CD14-positive monocyte (primary cell): ENCODE measurements around the gene TXNDC17. TPM values are rescaled to one million over a fixed set of nuclear protein-coding genes. Genes with fewer than 3 reads are reported as not detected.

ENCODE experiments used
- DNase-seq, 3 donors: peaks; one replicate each; pipeline ENCODE4 v3.0.0-alpha.2; 2011 to 2022
- H2AFZ ChIP-seq: 2 replicates; pipeline ENCODE4 v1.6.0; 2012; ENCODE audit warnings: mild to moderate bottlenecking, low read depth, low read length, inconsistent platforms; ENCODE audit not compliant: insufficient read depth, poor library complexity, severe bottlenecking
- H3K27ac ChIP-seq, 2 donors: 1 replicate in 1 of 2; 2 replicates in 1 of 2; pipeline ENCODE4 v1.5.1; 2012 to 2013; ENCODE audit warnings: low read length in 2 of 2, control low read depth in 1 of 2, inconsistent platforms in 1 of 2, low read depth in 1 of 2, mild to moderate bottlenecking in 1 of 2
- H3K27me3 ChIP-seq, 2 donors: one replicate each; pipeline versions ENCODE4 v1.6.0 to v1.6.1; 2011 to 2013; ENCODE audit warnings: low read length in 2 of 2; ENCODE audit not compliant: control insufficient read depth in 2 of 2, insufficient read depth in 2 of 2
- H3K36me3 ChIP-seq, 2 donors: replicated peaks in 1 of 2; 1 replicate in 1 of 2; 2 replicates in 1 of 2; pipeline versions ENCODE4 v1.5.1 to v1.6.1; 2012 to 2013; ENCODE audit warnings: low read length in 2 of 2, control low read depth in 1 of 2, inconsistent platforms in 1 of 2, mild to moderate bottlenecking in 1 of 2; ENCODE audit not compliant: insufficient read depth in 2 of 2, control insufficient read depth in 1 of 2
- H3K4me1 ChIP-seq, 2 donors: 1 replicate in 1 of 2; 2 replicates in 1 of 2; pipeline versions ENCODE4 v1.5.1 to v1.6.1; 2012 to 2013; ENCODE audit warnings: low read length in 2 of 2, control low read depth in 1 of 2, inconsistent platforms in 1 of 2, mild to moderate bottlenecking in 1 of 2, moderate library complexity in 1 of 2; ENCODE audit not compliant: insufficient read depth in 2 of 2, control insufficient read depth in 1 of 2
- H3K4me2 ChIP-seq: replicated peaks from 2 replicates; pipeline ENCODE3; 2012; ENCODE audit warnings: low read length, moderate library complexity, mild to moderate bottlenecking; ENCODE audit not compliant: poor library complexity, severe bottlenecking; ENCODE audit errors: extremely low read depth
- H3K4me3 ChIP-seq, 3 experiments: fragments of 200-600 bp in 1 of 3; sonication (generic) in 1 of 3; replicated peaks in 1 of 3; 1 replicate in 2 of 3; 2 replicates in 1 of 3; pipeline ENCODE4 v1.5.1; 2011 to 2013; ENCODE audit warnings: low read length in 3 of 3, mild to moderate bottlenecking in 3 of 3, control low read depth in 2 of 3, low read depth in 2 of 3, inconsistent platforms in 1 of 3, moderate library complexity in 1 of 3
- H3K79me2 ChIP-seq: 2 replicates; pipeline ENCODE4 v1.6.0; 2012; ENCODE audit warnings: mild to moderate bottlenecking, control low read depth, inconsistent platforms, low read length, moderate library complexity; ENCODE audit not compliant: insufficient read depth
- H3K9ac ChIP-seq: 2 replicates; pipeline ENCODE4 v1.6.0; 2017; ENCODE audit warnings: low read length, mild to moderate bottlenecking; ENCODE audit not compliant: insufficient read depth, poor library complexity, severe bottlenecking
- H3K9me3 ChIP-seq, 2 donors: replicated peaks in 1 of 2; 1 replicate in 1 of 2; 2 replicates in 1 of 2; pipeline versions ENCODE4 v1.5.1 to v1.6.1; 2012 to 2013; ENCODE audit warnings: low read length in 2 of 2, control low read depth in 1 of 2; ENCODE audit not compliant: control insufficient read depth in 1 of 2, insufficient read depth in 1 of 2
- H4K20me1 ChIP-seq: 2 replicates; pipeline ENCODE4 v1.6.0; 2012; ENCODE audit warnings: mild to moderate bottlenecking, low read length, control low read depth, moderate library complexity; ENCODE audit not compliant: insufficient read depth
- H3K27ac Mint-ChIP-seq, 7 donors: one replicate each; pipeline ENCODE4 v1.8.0; 2020; ENCODE audit warnings: mild to moderate bottlenecking in 7 of 7, mixed read lengths in 7 of 7, moderate library complexity in 6 of 7, inconsistent platforms in 2 of 7
- H3K27me3 Mint-ChIP-seq, 3 donors: one replicate each; pipeline ENCODE4 v1.8.0; 2021 to 2022; ENCODE audit warnings: low read depth in 3 of 3, mild to moderate bottlenecking in 3 of 3, mixed read lengths in 3 of 3, moderate library complexity in 3 of 3, inconsistent platforms in 1 of 3
- H3K36me3 Mint-ChIP-seq, 2 donors: one replicate each; pipeline ENCODE4 v1.8.0; 2020; ENCODE audit warnings: mixed read lengths in 2 of 2, inconsistent platforms in 1 of 2, mild to moderate bottlenecking in 1 of 2
- H3K4me1 Mint-ChIP-seq: one replicate; pipeline ENCODE4 v1.8.0; 2020; ENCODE audit warnings: mild to moderate bottlenecking, mixed read lengths
- H3K4me3 Mint-ChIP-seq, 2 donors: one replicate each; pipeline ENCODE4 v1.8.0; 2020; ENCODE audit warnings: mild to moderate bottlenecking in 2 of 2, mixed read lengths in 2 of 2, moderate library complexity in 1 of 2
- H3K9me3 Mint-ChIP-seq, 7 donors: one replicate each; pipeline ENCODE4 v1.8.0; 2020 to 2022; ENCODE audit warnings: mixed read lengths in 7 of 7, mild to moderate bottlenecking in 6 of 7, moderate library complexity in 6 of 7, inconsistent platforms in 2 of 7
- CTCF ChIP-seq: fragments of 200-600 bp; IDR thresholded peaks from one replicate; pipeline ENCODE4 v1.8.0; 2022; ENCODE audit warnings: antibody characterized with exemption, mild to moderate bottlenecking
- WGBS: methylation state at CpG from one replicate; pipeline ENCODE4 v1.1.5; 2013; ENCODE audit warnings: missing lambda C conversion rate; ENCODE audit not compliant: insufficient coverage; 5-methylcytosine and 5-hydroxymethylcytosine counted together
- intact Hi-C, 2 donors: fragments of 100-400 bp; cut with micrococcal nuclease; formaldehyde crosslinking; loops; one replicate each; pipeline versions ENCODE4 v1.15.0 to v1.15.1; 2023
- polyA plus RNA-seq, 3 donors: library from polyadenylated mRNA; depleted of rRNA in 1 of 3; unstranded in 2 of 3; stranded (reverse) in 1 of 3; fragments of 300-500 nt in 2 of 3; fragments of >200 nt in 1 of 3; fragmentation: Illumina TruSeq in 2 of 3; gene quantifications; 1 replicate in 2 of 3; 2 replicates in 1 of 3; pipeline ENCODE4 v1.2.3, GENCODE V29; 2012 to 2021

Gene TXNDC17
- polyA plus RNA-seq, 3 donors: 88.8 to 357 (median 319) TPM

- peaks cover 0 to 1% (median 0%) of the 10 kb centered on the region in 7 donors for H3K9me3 Mint-ChIP-seq
- H3K4me1 Mint-ChIP-seq: peaks cover 16% of the 10 kb centered on the region
- no peaks in the 10 kb centered on the region for H3K36me3 Mint-ChIP-seq
- Histone ChIP-seq H3K9me3 (no peaks in the 10 kb centered on the region), H3K27me3 (peaks cover 0 to 20% of the 10 kb centered on the region in 2 donors), H3K4me2 (no peak overlapping the region), H3K4me1 (peaks cover 6 to 7% of the 10 kb centered on the region in 2 donors), H3K27ac (no peak overlapping the region), H3K9ac (no peak overlapping the region), H4K20me1 (no peaks in the 10 kb centered on the region), H3K36me3 (no peaks in the 10 kb centered on the region), H2AFZ (no peak overlapping the region), H3K79me2 (no peaks in the 10 kb centered on the region), H3K4me3 (no peak overlapping the region)
- peak overlapping the region in 1 of 7 donors; percentile 14 for H3K27ac Mint-ChIP-seq
- 24% methylated on average over 9 of the region's 9 CpGs for WGBS
- TF ChIP-seq CTCF: peak; percentile 83
- intact Hi-C loops: loop anchor here in 1 of 2 donors (10.0 kb wide), 1 partner anchor 329 kb away; the partner anchor contains the start of gene ALOX12
- H3K27me3 Mint-ChIP-seq: peaks cover 27 to 46% (median 34%) of the 10 kb centered on the region in 3 donors
- peak; percentile 52 to 68 (median 58) for DNase-seq
- H3K4me3 Mint-ChIP-seq: peak overlapping the region in 1 of 2 donors; percentile 11
Observed at GRCh38 chr17:6666077-6666521, 25.2 kb downstream of the TXNDC17 start.

- Mint-ChIP-seq H3K9me3 (no peaks in the 10 kb centered on the region), H3K4me1 (peaks cover 11% of the 10 kb centered on the region), H3K36me3 (no peaks in the 10 kb centered on the region), H3K27ac (no peak overlapping the region), H3K27me3 (peaks cover 27 to 46% (median 38%) of the 10 kb centered on the region in 3 donors), H3K4me3 (no peak overlapping the region)
- Histone ChIP-seq H3K36me3 (no peaks in the 10 kb centered on the region), H3K4me3 (no peak overlapping the region), H3K9ac (no peak overlapping the region), H3K9me3 (no peaks in the 10 kb centered on the region), H3K27me3 (peaks cover 0 to 20% of the 10 kb centered on the region in 2 donors), H2AFZ (no peak overlapping the region), H3K4me1 (peaks cover 2% of the 10 kb centered on the region in 2 donors), H3K27ac (no peak overlapping the region), H3K79me2 (no peaks in the 10 kb centered on the region), H4K20me1 (no peaks in the 10 kb centered on the region), H3K4me2 (no peak overlapping the region)
- DNase-seq: no peak
- intact Hi-C loops: loop anchor here in 1 of 2 donors (10.0 kb wide), 1 partner anchor 328 kb away; the partner anchor contains the start of gene ALOX12
- WGBS: no CpG with 5 or more reads among the region's 6 CpGs
- no peak for TF ChIP-seq CTCF
Observed at GRCh38 chr17:6666557-6666956, 25.7 kb downstream of the TXNDC17 start.
